Renal cortex interstitium (tissue), 11 donors: ENCODE data around the gene ADAM19. TPM values are rescaled to one million over a fixed set of nuclear protein-coding genes. Genes with fewer than 3 reads are reported as not detected.

Source experiments
- DNase-seq, 11 donors: peaks; one replicate each; pipeline ENCODE4 v3.0.0-alpha.2; 2013; ENCODE audit warnings: low read depth in 9 of 11, low spot score in 4 of 11; ENCODE audit errors: extremely low read depth in 1 of 11
- polyA plus RNA-seq, 3 donors: library from polyadenylated mRNA; unstranded; fragments of 120-200 nt; gene quantifications; one replicate each; pipeline ENCODE4 v1.2.1, GENCODE V29; 2013; ENCODE audit not compliant: insufficient read length in 3 of 3

ADAM19 gene
- polyA plus RNA-seq, 3 donors = 8.4 to 11.6 (median 8.7) TPM

- DNase-seq = no peak
Observed at GRCh38 chr5:157599565-157599964, 24.0 kb upstream of the ADAM19 start.

GRCh38 chr5:157598350-157598936, 22.9 kb upstream of the ADAM19 start:
- DNase-seq = no peak

GRCh38 chr5:157597277-157597676, 21.7 kb upstream of the ADAM19 start:
- DNase-seq = no peak

- DNase-seq = no peak
Observed at GRCh38 chr5:157596487-157596886, 20.9 kb upstream of the ADAM19 start.

GRCh38 chr5:157594675-157595459, 19.3 kb upstream of the ADAM19 start:
- no peak for DNase-seq

- no peak for DNase-seq
Observed at GRCh38 chr5:157594257-157594656, 18.7 kb upstream of the ADAM19 start.

GRCh38 chr5:157593052-157593757, 17.6 kb upstream of the ADAM19 start:
- DNase-seq = no peak

GRCh38 chr5:157592594-157592993, 17.0 kb upstream of the ADAM19 start:
- DNase-seq = no peak

- DNase-seq = no peak
Observed at GRCh38 chr5:157590478-157590877, 14.9 kb upstream of the ADAM19 start.

GRCh38 chr5:157584628-157585027, 9.1 kb upstream of the ADAM19 start:
- DNase-seq = no peak

GRCh38 chr5:157582731-157583620, 7.4 kb upstream of the ADAM19 start:
- no peak for DNase-seq

- DNase-seq = no peak
Observed at GRCh38 chr5:157581901-157582300, 6.3 kb upstream of the ADAM19 start.

GRCh38 chr5:157578079-157578780, 2.7 kb upstream of the ADAM19 start:
- no peak for DNase-seq

GRCh38 chr5:157576678-157577077, 1.1 kb upstream of the ADAM19 start:
- no peak for DNase-seq

- no peak for DNase-seq
Observed at GRCh38 chr5:157574456-157575380, 857 bp downstream of the ADAM19 start.

- DNase-seq = no peak
Observed at GRCh38 chr5:157571357-157571827, 4.2 kb downstream of the ADAM19 start.

GRCh38 chr5:157570531-157571200, 4.9 kb downstream of the ADAM19 start:
- DNase-seq = no peak
